HepG2 (cell line): Measurements from ENCODE around the gene CRKL. TPM values are rescaled to one million over a fixed set of nuclear protein-coding genes. Genes with fewer than 3 reads are reported as not detected.

Experiments
- BHLHE40 ChIP-seq: IDR thresholded peaks from 2 replicates; pipeline ENCODE4 v1.6.1; 2011; ENCODE audit warnings: low read length, improper control_type of control experiment
- ETS1 ChIP-seq: sonication (generic); formaldehyde crosslinking; IDR thresholded peaks from 2 replicates; pipeline ENCODE4 v1.4.0; 2020; ENCODE audit warnings: missing genetic modification reagents
- GATAD2A ChIP-seq: IDR thresholded peaks from 2 replicates; pipeline ENCODE4 v1.6.1; 2016
- MLLT10 ChIP-seq: sonication (generic); formaldehyde crosslinking; IDR thresholded peaks from 2 replicates; pipeline ENCODE4 v1.4.0; 2020; ENCODE audit warnings: missing genetic modification reagents
- MNT ChIP-seq: fragments of 450-650 bp; IDR thresholded peaks from 2 replicates; pipeline ENCODE4 v1.6.1; 2016
- SNAI1 ChIP-seq: sonication (generic); formaldehyde crosslinking; IDR thresholded peaks from 2 replicates; pipeline ENCODE4 v1.5.0; 2020; ENCODE audit warnings: mild to moderate bottlenecking, missing genetic modification reagents, borderline replicate concordance
- SNRNP70 ChIP-seq: fragments of 200-400 bp; formaldehyde crosslinking; IDR thresholded peaks from 2 replicates; pipeline ENCODE4 v1.6.1; 2017; ENCODE audit warnings: mild to moderate bottlenecking, low read depth, low read length, moderate library complexity
- THAP11 ChIP-seq: IDR thresholded peaks from 2 replicates; pipeline ENCODE4 v1.6.1; 2016; ENCODE audit warnings: missing biosample characterization, missing genetic modification reagents
- ZBED4 ChIP-seq: sonication (generic); formaldehyde crosslinking; IDR thresholded peaks from 2 replicates; pipeline ENCODE4 v1.4.0; 2020; ENCODE audit warnings: missing genetic modification reagents, borderline replicate concordance
- ZNF589 ChIP-seq: sonication (generic); formaldehyde crosslinking; conservative IDR thresholded peaks from 2 replicates; pipeline ENCODE4 v1.8.0; 2022; ENCODE audit warnings: mild to moderate bottlenecking, moderate library complexity, missing genetic modification reagents
- ZNF646 ChIP-seq: sonication (generic); formaldehyde crosslinking; IDR thresholded peaks from 2 replicates; pipeline ENCODE4 v1.9.0; 2021; ENCODE audit warnings: mild to moderate bottlenecking, missing genetic modification reagents
- ZNF704 ChIP-seq: sonication (generic); formaldehyde crosslinking; IDR thresholded peaks from 2 replicates; pipeline ENCODE4 v1.8.1; 2023; ENCODE audit warnings: mild to moderate bottlenecking, inconsistent platforms, moderate library complexity, missing genetic modification reagents, borderline replicate concordance
- ZNF883 ChIP-seq: sonication (generic); formaldehyde crosslinking; IDR thresholded peaks from 2 replicates; pipeline ENCODE4 v1.5.1; 2020; ENCODE audit warnings: mild to moderate bottlenecking, missing genetic modification reagents; ENCODE audit errors: not compliant biosample characterization
- polyA plus RNA-seq, 8 experiments: library from polyadenylated mRNA; depleted of rRNA in 3 of 8; stranded (reverse) in 7 of 8; unstranded in 1 of 8; fragments of >200 nt; fragmentation: Illumina TruSeq in 4 of 8; extraction: Trizol in 4 of 8; gene quantifications; 2 replicates each; pipeline versions ENCODE4 v1.2.1 to v1.2.3, GENCODE V29; 2011 to 2016; ENCODE audit warnings: low read depth in 4 of 8, missing spikeins in 1 of 8, mixed read lengths in 1 of 8; ENCODE audit not compliant: insufficient read depth in 1 of 8
- total RNA-seq, 5 experiments: library from RNA; depleted of rRNA; stranded (reverse); fragments of >200 nt; fragmentation: Illumina TruSeq; extraction: Trizol; gene quantifications; 2 replicates each; pipeline ENCODE4 v1.2.3, GENCODE V29; 2016; ENCODE audit warnings: low read depth in 1 of 5

The CRKL gene
- total and polyA plus RNA-seq, 2 of the 13 experiments (the other 11 are each of a cell fraction or from before 2014, with no cell fraction given), result 37.4 to 60.6 TPM

- TF ChIP-seq ZNF646 (CRISPR knock-in tag) (no peak), THAP11 (CRISPR knock-in tag) (peak; percentile 86), MLLT10 (no peak), ZNF589 (CRISPR knock-in tag) (no peak), GATAD2A (CRISPR knock-in tag) (peak; percentile 81), SNAI1 (CRISPR knock-in tag) (0 out of 2 replicates have a peak, but pooled peaks have one; percentile 67), ZNF704 (CRISPR knock-in tag) (0 out of 2 replicates have a peak, but pooled peaks have one; percentile 16), MNT (peak; percentile 73), BHLHE40 (peak; percentile 66), ZBED4 (peak; percentile 99), SNRNP70 (no peak), ETS1 (CRISPR knock-in tag) (no peak), ZNF883 (CRISPR knock-in tag) (peak; percentile 69)
These were observed at the start of gene CRKL (continued) for GRCh38 chr22:20916916-20917810.
